GM21381 (cell line): Measurements from ENCODE around the gene RPS29.
A peak's percentile ranks its signal among the peaks of the same experiment; 100 is the strongest.
"Not testable (repeated sequence)": the region's sequence is repeated elsewhere in the genome, so short reads cannot be mapped to it uniquely, and the experiment has no call there.

Experiments used
- ATAC-seq: cut with Tn5 transposase; IDR thresholded peaks from one replicate; pipeline ENCODE4 v1.9.1; 2021; ENCODE audit warnings: mild to moderate bottlenecking, moderate library complexity; ENCODE audit not compliant: unreplicated experiment

The RPS29 gene

DNA sequence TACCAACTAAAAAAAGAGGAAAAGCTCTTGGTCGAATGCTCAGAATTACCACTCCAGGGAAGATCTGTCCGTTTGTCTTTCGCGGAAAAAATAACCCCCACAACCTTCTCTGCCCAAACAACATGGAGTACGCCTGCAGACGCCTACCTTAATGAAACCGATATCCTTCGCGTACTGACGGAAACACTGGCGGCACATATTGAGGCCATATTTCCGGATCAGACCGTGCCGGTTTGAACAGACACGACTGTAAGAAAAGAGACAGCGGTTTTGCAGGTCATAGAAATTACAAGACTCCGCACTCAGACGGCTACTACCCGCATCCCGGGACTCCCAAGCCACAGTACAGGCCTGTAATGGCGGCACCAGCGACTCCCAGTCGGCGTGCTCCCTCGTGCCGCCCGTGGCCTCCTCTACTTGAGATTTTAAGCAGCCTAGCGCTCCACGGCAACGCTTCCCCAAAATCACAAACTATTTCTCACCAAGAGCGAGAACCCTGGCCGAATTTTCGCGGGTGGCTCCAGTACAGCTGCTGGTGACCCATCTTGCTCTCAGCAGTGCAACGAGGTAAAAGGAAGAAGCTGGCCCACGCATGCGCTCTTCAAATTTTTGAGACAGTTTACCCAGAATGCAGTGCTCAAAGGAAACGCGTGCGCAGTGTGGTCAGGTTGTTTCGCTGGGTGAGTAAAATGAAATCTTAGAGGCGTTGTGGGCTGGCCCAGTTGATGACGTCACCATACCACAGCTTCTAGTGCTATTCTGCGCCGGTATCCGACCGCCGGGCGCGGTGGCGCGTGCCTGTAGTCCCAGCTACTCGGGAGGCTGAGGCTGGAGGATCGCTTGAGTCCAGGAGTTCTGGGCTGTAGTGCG is at the start of gene RPS29:
Gene RPS29, minus strand, starts transcription at position 578 of the 870 bp plus-strand sequence. Its CDS starts 34 bp downstream, at position 544.
- peak; percentile 85 for ATAC-seq

DNA sequence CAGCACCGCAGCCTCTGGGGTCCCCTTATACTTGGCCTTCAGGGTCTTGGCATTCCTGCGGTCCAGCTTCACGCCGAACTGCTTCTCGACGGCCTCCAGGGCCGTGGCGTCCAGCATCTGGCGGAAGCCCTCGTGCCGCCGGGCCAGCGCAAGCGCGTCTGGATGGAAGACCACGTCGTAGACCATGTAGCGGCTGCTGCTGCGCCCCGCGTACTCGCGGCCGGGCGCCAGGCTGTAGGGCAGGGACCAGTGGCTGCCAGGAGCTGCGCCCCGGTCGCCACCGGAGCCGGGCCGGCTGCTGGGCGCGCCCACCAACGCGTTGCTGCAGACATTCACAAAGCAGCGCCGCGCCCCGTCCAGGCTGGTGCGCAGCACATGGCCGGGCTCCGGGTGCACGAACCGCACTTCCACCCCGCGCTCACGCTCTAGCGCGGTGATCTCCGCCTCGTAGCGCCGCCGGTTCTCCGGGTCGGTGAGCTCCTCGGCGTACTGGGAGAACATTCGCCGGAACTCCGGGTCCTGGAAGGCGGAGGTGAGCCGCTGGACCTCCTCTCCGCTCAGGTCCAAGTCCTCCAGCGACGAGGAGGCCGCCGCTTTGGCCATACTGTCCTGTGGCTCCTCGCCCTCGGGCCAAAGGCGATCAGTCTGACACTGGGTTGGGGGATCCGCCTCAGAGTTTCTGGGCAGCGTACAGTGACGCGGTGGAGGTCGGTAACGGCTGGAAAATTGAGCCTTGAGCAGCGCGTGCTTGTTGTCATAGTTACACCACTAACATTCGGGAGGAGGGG is 48.6 kb upstream of the RPS29 start, which contains the start of gene DNAAF2:
Gene DNAAF2, minus strand, starts transcription at position 698 of the 788 bp plus-strand sequence. Its CDS starts 95 bp downstream, at position 603.
- peak; percentile 25 for ATAC-seq

DNA sequence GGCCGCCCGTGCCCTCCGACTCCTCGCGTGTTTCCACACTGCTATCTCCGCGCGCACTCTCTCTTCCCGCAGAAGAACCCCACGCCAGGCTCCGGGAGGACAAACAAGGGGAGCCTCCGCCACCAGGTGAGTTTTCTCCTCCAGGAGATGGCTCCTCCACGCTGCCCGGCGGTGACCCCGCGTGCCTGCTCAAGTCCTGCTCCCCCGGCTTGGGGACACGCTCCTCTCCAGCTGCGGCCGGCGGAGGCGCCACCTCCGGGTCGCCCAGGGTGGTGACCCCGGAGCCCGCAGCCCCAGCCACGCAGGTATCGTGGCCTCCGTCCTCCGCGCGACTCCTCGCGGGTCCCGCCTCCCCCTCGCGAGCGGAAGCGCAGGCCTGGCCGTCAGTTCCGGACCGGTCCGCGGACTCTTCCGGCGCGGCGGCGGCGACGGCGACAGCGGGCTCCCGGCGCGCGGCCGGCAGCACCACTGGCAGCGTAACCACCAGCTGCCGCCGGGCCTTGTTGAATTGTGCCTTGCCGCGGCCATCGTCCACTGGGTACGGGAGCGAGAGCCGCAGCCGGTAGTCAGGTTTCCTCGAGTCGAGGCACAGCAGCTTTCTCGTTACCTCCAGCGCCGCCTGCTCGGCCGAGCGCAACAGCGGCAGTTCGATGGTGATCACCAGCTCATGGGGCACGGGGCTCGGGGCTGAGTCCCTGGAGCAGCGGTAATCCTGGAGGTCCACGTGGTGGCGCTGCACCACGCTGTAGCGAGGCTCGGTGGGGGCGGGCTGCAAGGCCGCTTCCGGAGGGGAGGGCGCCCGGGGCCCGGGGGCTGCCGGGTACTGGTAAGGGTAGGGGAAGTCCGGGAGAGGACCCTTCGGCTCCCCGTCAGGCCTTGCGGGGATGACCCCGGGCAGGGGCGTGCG is 47.7 kb upstream of the RPS29 start:
- peak; percentile 73 for ATAC-seq

DNA sequence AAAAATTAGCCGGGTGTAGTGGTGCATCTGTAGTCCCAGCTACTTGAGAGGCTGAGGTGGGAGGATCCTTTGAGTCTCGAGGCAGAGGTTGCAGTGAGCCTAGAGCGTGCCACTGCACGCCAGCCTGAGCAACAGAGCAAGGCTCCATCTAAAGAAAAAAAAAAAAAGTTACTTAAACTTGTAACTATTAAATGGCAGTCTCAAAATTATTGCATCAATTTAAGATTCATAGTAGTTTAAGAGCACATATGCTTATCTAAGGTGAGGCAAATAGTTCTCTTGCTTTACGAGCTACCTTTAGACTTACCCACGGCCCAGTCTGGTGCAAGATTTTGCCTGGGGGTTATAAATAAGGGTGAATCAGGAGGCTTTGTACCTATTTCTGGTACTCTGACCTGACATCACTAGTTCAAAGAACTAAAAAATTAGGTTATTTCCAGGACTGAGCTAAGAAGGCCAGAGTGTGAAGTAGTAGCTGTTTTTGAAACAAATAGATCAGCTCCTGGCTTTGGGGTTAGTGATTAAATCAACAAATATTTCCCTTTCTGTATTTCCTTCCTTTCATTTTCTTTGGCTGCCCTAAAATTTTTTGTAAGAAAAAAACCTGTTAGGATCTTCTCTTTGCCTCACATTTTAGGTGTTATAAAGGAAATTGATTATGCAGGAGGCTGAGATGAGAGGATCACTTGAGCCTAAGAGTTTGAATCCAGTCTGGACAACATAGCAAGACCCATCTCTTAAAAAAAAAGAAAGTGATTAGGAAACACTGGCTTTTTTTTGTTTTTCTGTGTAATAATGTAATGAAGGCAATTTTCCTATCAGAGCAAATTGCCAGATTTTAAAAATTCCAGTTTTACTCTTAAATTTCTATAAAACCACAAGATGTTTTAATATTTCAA is 38.0 kb upstream of the RPS29 start:
- ATAC-seq = no peak

DNA sequence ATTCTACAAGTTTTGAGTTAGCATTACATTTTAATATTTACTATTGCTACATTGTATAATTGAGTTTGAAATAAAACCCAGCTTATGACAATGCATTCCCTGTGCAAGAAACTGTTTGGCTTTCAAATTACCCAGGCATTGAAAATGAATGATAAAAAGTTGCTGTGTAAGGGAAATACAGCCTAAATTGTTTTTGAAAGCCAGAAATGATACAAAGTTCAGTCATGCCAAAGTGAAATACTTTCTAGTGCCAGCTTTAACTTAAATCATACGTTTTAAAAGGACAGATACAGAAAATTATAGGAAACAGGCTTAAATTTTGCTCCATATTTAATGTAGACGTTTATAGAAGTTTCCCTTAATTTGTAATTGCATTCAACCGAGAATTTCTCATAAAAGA is 37.2 kb upstream of the RPS29 start:
- no peak for ATAC-seq

DNA sequence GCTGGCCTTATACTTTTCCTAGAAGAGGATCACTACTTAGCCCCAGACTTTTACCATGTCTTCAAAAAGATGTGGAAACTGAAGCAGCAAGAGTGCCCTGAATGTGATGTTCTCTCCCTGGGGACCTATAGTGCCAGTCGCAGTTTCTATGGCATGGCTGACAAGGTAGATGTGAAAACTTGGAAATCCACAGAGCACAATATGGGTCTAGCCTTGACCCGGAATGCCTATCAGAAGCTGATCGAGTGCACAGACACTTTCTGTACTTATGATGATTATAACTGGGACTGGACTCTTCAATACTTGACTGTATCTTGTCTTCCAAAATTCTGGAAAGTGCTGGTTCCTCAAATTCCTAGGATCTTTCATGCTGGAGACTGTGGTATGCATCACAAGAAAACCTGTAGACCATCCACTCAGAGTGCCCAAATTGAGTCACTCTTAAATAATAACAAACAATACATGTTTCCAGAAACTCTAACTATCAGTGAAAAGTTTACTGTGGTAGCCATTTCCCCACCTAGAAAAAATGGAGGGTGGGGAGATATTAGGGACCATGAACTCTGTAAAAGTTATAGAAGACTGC is 35.9 kb upstream of the RPS29 start:
- no peak for ATAC-seq

DNA sequence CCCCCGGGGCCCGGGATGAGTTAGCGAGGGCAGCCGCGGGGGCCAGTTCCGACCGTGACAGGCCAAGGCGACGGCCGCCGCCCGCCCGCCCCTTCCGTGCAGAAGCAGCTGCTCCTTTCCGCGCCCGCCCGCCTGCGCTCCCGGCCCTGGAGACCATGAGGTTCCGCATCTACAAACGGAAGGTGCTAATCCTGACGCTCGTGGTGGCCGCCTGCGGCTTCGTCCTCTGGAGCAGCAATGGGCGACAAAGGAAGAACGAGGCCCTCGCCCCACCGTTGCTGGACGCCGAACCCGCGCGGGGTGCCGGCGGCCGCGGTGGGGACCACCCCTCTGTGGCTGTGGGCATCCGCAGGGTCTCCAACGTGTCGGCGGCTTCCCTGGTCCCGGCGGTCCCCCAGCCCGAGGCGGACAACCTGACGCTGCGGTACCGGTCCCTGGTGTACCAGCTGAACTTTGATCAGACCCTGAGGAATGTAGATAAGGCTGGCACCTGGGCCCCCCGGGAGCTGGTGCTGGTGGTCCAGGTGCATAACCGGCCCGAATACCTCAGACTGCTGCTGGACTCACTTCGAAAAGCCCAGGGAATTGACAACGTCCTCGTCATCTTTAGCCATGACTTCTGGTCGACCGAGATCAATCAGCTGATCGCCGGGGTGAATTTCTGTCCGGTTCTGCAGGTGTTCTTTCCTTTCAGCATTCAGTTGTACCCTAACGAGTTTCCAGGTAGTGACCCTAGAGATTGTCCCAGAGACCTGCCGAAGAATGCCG is 35.1 kb upstream of the RPS29 start:
- peak; percentile 25 for ATAC-seq

DNA sequence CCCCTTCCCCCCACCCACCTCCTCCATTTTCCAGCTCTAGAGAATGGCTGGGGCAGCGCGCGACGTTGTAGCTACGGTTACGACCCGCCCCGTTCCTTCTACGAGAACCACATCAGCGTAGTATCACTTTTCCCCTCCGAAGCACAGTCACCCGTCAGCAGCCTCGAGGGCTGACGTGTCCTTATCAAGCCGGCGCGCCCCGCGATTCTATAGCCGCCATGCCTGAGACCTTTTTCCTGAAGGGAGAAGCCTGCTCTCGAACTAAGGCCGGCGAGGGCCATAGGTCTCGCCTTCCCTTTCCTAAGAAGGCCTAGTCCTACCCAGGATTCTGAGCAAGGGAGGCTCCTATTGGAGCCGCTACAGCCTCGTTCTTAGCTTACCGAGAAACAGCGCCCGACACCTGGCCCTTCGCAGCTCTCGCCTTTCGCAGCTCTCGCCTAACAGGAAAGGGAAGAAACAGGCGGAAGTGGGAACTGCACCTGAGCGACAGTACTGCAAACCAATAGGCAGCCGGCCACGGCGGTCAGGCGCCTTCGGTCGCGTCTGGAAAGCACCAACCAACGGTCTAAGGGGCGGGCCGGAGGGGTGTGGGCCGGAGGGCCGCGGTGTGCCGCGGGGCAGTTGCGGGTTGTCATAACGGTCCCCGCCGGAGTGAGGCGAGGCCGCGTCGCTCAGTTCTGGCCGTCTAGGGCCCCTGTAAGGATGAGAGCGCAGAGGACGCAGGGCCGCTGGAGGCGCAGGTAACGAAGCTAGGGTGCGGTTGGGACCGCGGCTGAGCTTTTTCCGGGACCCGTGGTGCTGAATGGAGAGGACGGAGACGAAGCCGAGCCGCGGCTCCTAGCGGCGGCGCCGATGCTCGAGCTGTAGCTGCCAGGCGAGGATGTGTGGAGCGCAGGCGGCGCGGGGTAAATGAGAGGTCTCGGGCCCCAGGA is 34.3 kb upstream of the RPS29 start, which contains the start of the genes MGAT2 and RPL36AL:
Gene MGAT2, plus strand, starts transcription at position 618 of the 932 bp plus-strand sequence. CDS start 470 bp downstream, outside the sequence.
Gene RPL36AL, minus strand, starts transcription at position 445 of the 932 bp plus-strand sequence. CDS start 1,522 bp downstream, outside the sequence.
- ATAC-seq = peak; percentile 93

DNA sequence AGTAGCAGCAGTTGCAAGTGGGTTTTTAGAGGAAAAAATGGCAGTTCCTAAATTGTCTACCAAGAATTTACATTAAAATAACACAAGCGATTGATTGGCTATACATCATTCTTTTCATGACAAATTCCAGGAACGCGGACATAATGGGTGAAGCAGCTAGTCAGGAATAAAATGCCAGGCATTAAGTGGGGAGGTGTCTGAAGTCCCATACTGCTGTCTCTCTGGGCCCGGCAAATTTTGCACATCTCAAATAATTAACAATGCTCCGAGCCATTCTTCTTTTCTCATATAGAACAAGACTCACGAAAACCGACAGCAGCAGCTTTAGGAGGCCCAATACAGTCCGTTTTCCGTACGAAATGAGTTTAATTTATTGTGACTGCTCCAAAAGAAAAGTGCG is 33.5 kb upstream of the RPS29 start:
- no peak for ATAC-seq

DNA sequence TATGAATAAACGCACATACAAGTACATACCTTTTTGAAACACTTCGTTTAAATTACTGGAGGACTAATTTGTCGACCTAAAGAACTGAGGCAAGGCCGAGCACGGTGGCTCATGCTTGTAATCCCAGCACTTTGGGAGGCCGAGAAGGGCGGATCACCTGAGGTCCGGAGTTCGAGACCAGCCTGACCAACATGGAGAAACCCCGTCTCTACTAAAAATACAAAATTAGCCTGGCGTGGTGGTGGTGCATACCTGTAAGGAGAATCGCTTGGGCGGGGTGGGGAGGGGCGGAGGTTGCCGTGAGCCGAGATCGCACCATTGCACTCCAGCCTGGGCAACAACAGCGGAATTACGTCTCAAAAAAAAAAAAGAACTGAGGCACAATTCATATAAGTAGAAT is 33.1 kb upstream of the RPS29 start:
- ATAC-seq = not testable (repeated sequence)

DNA sequence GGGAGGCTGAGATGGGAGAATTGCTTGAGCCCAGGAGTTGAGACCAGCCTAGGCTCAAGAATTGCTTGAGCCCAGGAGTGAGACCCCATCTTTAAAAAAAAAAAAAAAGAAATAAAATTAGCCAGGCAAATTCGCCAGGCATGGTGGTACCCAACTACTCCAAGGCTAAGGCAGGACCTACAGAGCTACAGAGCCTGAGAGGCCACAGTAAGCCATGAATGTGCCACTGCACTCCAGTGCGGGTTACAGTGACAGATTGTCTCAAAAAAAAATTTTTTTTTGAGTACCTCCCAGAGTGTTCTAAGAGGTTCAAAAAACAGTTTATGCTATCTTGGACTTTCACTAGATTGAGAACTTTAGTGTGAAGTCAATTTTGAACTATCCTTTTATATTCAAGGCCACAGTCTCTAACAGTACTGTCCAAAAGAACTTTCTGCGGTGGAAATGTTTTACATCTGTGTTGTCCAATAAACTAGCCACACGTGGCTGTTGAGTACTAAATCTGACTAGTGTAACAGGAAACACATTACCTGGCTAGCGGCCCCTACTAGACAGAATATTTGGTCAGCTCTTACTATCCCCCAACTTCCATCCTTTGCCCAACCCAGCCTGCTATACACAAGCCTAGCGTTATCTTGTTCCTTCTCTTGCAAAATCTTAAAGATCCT is 31.8 kb upstream of the RPS29 start:
- ATAC-seq = no peak

DNA sequence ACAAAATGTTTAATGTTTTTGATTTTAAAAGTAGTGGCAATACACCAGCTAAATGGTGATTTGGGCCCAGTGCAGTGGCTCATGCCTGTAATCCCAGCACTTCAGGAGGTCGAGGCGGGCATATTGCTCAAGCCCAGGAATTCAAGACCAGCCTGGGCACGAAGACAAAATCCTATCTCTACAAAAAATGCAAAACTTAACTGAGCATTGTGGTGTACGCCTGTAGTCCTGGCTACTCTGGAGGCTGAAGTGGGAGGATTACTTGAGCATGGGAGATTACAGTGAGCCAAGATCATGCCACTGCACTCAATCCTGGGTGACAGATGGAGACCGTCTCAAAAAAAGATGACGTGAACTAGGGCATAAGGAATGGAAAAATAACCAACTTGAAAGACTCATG is 29.6 kb upstream of the RPS29 start:
- ATAC-seq = no peak

DNA sequence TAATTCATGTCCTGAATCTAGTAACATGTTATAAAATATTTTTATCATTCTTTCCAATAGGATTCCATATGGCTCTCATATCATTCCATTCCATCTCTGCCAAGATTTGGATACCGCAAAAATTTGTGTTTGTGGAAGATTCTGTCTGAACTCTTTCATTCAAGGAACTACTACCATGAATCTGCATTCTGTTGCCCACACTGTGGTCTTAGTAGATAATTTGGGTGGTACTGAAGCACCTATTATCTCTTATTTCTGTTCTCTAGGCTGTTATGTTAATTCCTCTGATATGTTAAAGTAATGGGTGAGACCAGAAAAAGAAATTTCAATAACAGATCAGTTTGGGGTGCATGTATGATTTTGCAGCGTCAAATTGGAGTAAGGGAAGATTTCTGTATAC is 28.0 kb upstream of the RPS29 start:
- ATAC-seq = no peak

DNA sequence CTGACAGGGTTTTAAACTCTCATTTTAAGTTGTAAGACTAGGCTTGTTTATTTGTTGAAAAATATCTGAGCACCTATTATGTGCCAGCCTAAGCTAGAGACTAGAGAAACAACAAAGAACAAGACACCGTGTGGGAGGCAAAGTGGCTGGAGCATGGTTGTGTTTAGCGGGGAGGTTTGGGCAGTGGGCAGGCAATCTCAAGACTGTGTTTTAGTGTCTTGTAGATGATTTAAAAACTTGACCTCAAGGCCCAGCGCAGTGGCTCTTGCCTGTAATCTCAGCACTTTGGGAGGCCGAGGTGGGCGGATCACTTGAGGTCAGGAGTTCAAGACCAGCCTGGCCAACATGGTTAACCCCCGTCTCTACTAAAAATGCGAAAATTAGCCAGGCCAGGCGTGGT is 26.5 kb upstream of the RPS29 start:
- ATAC-seq = no peak

DNA sequence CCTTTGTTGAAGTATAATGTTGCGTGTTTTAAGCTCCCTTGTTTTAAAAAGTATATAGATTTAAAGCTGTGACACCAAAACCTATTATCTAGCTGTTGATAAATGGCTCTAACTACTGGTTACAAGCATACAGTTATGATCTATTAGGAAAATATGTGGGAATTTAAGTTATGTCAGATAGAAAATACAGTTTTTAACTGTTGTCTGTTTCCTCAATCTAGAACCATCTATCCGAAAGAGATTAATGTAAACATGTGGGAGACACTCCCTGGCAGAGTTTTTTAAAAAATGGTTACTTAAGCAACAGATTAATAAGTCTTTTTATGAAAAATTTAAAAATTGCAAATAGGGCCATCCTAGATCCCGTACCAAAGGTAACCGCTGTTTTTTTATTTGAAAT is 26.1 kb upstream of the RPS29 start:
- ATAC-seq = no peak

DNA sequence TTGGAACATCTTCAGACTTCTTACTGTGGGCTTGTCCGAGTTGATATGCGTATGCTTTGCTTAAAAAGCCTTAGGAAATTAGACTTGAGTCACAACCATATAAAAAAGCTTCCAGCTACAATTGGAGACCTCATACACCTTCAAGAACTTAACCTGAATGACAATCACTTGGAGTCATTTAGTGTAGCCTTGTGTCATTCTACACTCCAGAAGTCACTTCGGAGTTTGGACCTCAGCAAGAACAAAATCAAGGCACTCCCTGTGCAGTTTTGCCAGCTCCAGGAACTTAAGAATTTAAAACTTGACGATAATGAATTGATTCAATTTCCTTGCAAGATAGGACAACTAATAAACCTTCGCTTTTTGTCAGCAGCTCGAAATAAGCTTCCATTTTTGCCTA is 21.4 kb upstream of the RPS29 start:
- no peak for ATAC-seq
